ENCODE data around the gene UBE3B.

UBE3B gene

DNA sequence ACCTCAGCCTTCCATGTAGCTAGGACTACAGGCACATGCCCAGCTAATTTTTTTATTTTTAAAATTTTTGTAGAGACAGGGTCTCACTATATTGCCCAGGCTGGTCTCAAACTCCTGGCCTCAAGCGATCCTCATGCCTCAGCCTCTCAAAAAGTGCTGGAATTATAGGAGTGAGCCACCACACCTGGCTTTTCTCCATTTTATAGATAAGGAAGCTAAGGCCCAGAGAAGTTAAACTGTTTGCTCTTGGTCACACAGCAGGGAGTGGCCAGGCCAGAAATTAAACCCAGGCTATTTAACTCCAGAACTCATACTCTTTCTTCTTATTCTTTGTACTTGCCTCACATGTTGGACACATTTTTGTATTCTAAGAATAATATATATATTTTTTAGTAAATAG lies 16.5 kb downstream of the UBE3B start:
- Mint-ChIP-seq H3K9me3 (no peaks in the 10 kb centered on the region), H3K36me3 (peaks cover 71% of the 10 kb centered on the region), H3K4me3 (no peak overlapping the region), H3K27me3 (no peaks in the 10 kb centered on the region), H3K27ac (no peak overlapping the region), H3K4me1 (no peaks in the 10 kb centered on the region)
- ATAC-seq: no peak

DNA sequence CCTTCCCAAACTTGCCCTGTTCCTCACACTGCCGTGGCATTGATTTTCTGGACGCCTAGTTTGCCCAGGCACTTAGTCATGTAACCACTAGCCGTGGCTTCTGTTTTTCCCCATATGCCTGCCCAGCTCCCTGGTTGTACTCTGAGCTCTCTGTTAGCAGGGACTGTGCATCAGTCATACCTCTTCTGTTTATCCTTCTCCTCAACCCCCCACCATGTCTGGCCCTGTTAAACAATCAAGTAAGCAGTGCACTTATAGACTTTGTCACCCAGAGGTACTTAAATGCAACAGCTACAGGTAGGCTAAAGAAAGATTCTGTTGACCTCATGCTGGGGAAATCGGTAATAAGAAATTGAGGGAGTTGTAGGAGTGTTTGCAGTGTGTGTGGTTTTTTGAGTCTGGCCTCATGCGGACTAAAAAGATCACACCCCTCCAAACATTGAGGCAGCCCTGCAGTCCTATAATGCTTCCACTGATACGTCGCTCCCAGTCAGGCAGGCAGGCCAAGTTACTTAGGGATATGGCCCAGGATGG lies 17.0 kb downstream of the UBE3B start:
- Mint-ChIP-seq H3K27ac (no peak overlapping the region), H3K27me3 (no peaks in the 10 kb centered on the region), H3K9me3 (no peaks in the 10 kb centered on the region), H3K4me1 (no peaks in the 10 kb centered on the region), H3K36me3 (peaks cover 71% of the 10 kb centered on the region), H3K4me3 (no peak overlapping the region)
- ATAC-seq: no peak

DNA sequence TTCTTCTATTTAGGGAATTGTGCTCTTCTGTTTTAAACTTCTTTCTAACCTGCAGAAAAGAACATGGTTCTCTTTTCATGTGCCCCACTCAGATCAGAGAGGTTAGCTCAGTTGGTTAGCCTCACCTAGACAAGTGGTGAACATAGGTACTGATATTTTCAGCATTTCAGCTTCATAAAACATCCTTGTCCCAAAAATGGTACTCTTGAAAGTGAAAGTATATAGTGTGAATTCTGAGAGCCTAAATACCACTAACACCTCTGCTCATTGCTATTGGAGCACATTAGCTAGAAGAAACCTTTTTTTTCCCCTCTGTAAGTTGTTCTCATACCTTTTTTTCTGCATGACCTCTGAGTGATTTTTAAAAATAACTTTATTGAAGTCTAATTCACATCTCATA lies 17.6 kb downstream of the UBE3B start:
- H3K9me3 Mint-ChIP-seq: no peaks in the 10 kb centered on the region
- H3K27me3 Mint-ChIP-seq: no peaks in the 10 kb centered on the region
- no peak for ATAC-seq
- H3K27ac Mint-ChIP-seq: no peak overlapping the region
- peaks cover 73% of the 10 kb centered on the region for H3K36me3 Mint-ChIP-seq
- H3K4me3 Mint-ChIP-seq: no peak overlapping the region
- no peaks in the 10 kb centered on the region for H3K4me1 Mint-ChIP-seq

DNA sequence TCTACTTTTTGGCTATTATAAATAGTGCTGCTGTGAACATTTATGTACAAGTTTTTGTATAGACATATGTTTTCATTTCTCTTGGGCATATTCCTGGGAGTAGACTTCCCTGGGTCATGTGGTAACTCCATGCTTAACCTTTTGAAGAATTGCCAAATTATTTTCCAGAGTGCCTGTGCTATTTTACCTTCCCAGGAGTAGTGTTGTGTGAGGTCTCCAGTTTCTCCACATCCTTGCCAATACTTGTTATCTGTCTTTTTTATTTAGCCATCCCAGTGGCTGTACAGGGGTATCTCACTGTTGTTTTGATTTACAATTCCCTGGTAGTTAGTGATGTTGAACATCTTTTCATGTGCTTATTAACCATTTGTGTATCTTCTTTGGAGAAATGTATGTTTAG lies 18.9 kb downstream of the UBE3B start:
- no peaks in the 10 kb centered on the region for H3K4me1 Mint-ChIP-seq
- H3K27ac Mint-ChIP-seq: no peak overlapping the region
- H3K27me3 Mint-ChIP-seq: no peaks in the 10 kb centered on the region
- H3K4me3 Mint-ChIP-seq: no peak overlapping the region
- H3K9me3 Mint-ChIP-seq: no peaks in the 10 kb centered on the region
- no peak for ATAC-seq
- H3K36me3 Mint-ChIP-seq: peaks cover 80% of the 10 kb centered on the region

DNA sequence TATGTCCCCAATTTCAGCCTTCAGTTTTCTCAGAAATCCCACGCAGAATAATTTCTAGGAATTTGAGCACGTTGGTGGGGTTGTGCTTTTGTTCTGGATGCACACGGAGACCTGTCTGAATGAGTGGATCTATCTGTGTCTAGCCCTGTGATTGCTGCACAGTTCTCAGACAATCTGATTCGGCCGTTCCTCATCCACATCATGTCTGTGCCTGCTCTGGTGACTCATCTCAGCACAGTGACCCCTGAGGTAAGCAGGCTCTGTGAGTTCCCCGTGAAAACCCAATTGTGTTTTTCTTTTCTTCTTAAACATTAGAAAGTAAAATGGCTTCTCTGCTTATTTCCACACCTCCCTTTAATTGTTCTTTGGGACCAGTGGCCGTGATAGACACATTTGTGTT lies 20.2 kb downstream of the UBE3B start:
- Mint-ChIP-seq H3K36me3 (peaks cover 87% of the 10 kb centered on the region), H3K4me3 (no peak overlapping the region), H3K27me3 (no peaks in the 10 kb centered on the region), H3K27ac (no peak overlapping the region), H3K9me3 (no peaks in the 10 kb centered on the region), H3K4me1 (no peaks in the 10 kb centered on the region)
- ATAC-seq: no peak

DNA sequence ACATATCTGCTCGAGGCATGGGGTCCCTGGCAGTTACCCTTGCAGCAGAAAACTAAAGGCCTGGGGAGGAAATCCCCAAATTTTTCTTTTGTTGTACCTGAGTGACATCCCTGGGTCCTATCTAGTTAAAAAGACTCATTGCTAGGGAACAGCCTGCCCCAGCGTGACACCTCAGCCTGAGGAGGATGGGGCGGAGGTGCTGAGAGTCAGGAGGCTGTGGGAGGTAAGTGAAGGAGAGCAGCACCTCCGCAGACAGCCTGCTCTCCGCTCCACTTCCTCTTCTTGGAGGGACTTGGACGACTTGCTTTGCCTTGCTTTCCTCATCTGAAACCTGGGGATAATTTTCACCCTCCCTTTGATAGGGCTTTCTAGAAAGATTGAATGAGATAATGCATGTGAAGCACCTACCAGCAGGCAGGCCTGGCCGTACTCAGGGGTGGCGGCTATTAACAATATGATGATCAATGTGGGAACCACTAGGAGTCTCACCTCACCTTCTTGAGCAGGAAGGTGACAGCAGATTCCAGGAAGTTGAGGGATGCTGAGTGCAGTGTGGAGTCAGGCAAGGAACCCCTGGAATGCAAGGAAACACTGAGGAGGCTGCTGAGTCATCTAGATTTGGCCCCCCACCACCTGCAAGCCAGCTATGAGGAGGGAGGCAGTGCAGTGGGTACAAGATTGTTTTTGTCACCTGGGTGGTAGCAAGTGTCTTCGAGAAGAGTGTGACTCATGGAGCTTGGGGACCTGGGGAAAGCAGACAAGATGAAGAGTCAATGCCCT lies 23.2 kb downstream of the UBE3B start:
- H3K36me3 Mint-ChIP-seq: peaks cover 91% of the 10 kb centered on the region

DNA sequence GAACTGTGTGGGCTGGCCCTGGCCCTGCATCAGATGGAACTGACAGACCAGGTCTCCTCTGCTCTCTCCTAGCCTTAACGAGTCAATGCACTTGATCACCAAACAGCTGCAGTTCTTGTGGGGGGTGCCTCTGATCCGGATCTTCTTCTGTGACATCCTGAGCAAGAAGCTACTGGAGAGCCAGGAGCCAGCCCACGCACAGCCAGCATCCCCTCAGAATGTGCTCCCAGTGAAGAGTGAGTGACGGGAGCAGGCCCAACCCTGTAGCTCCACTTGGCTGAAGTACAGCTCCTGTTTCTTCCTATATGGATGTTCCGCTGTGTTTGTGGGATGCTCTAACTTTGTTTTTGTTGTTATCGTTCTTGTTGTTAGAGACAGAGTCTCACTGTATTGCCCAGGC lies 23.9 kb downstream of the UBE3B start:
- Mint-ChIP-seq H3K36me3 (peaks cover 88% of the 10 kb centered on the region), H3K4me1 (no peaks in the 10 kb centered on the region), H3K9me3 (no peaks in the 10 kb centered on the region), H3K27ac (no peak overlapping the region), H3K4me3 (no peak overlapping the region), H3K27me3 (no peaks in the 10 kb centered on the region)
- ATAC-seq: no peak

More for the DNA sequence above, 23.2 kb downstream of the UBE3B start:
- H3K27me3 Mint-ChIP-seq: no peaks in the 10 kb centered on the region
- H3K9me3 Mint-ChIP-seq: no peaks in the 10 kb centered on the region
- no peak overlapping the region for H3K4me3 Mint-ChIP-seq
- no peak overlapping the region for H3K27ac Mint-ChIP-seq
- ATAC-seq: no peak
- no peaks in the 10 kb centered on the region for H3K4me1 Mint-ChIP-seq

DNA sequence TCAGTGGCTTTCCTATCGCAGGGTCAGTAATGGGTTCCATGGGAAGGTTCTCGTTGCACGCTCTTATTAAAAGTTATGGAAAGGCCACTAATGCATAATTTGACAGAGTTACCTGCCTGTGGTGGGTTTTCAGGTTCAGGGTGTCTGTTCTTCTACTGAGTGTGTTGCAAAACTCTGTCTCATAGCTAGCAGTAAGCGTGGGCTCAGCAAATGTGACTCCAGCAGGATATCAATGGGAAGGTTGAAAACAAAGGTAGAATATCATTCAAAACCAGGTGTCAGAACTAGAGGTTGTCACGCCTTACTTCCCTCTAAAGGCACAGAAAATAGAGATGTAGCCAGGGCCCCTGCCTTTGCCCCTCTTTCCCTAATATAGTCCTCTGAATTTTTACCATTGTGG lies 24.9 kb downstream of the UBE3B start:
- Mint-ChIP-seq H3K36me3 (peaks cover 81% of the 10 kb centered on the region), H3K4me3 (no peak overlapping the region), H3K9me3 (no peaks in the 10 kb centered on the region), H3K27me3 (no peaks in the 10 kb centered on the region), H3K4me1 (no peaks in the 10 kb centered on the region), H3K27ac (no peak overlapping the region)
- no peak for ATAC-seq

DNA sequence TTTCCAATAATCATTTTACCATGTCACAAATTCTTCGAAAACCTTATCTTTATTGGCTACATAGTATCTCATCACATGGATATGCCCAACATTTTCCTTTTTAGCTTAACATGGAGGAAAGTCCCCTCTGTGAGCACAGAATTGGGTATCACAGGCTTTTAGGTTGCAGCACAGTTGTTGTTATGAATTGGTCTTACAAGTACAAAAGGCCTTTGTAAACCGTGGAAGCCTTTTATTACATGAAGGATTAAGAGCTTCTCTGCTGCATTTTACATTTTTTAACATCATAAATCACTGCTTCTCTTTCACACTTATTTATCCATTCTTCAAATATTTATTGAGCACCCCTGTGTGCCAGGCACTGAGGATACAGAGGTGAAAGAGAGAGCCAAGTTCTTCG lies 26.2 kb downstream of the UBE3B start:
- no peaks in the 10 kb centered on the region for H3K27me3 Mint-ChIP-seq
- H3K4me3 Mint-ChIP-seq: no peak overlapping the region

DNA sequence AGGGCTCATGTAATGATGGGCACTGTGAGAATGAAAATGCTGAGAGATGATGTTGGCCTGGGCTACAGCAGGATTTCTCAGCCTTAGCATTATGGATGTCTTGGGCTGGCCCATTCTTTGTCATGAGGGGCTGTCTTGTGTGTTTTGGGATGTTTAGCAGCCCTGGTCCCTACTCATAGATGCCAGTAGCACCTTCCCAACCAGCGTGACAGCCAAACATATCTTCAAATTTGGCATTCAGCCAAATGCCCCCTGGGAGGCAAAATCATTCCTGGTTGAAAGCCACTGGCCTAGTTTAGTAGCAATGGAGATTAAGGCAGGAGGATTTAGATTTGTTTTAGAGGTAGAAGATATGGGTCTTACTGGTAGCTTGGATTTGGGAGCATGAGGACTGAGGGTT lies 26.6 kb downstream of the UBE3B start:
- ATAC-seq: no peak
- peak overlapping the region; percentile 17 for H3K27ac Mint-ChIP-seq
- no peaks in the 10 kb centered on the region for H3K27me3 Mint-ChIP-seq
- peaks cover 76% of the 10 kb centered on the region for H3K36me3 Mint-ChIP-seq
- H3K4me3 Mint-ChIP-seq: no peak overlapping the region
- no peaks in the 10 kb centered on the region for H3K9me3 Mint-ChIP-seq
- H3K4me1 Mint-ChIP-seq: no peaks in the 10 kb centered on the region

More for the DNA sequence above, 26.2 kb downstream of the UBE3B start:
- no peak overlapping the region for H3K27ac Mint-ChIP-seq
- peaks cover 80% of the 10 kb centered on the region for H3K36me3 Mint-ChIP-seq
- no peaks in the 10 kb centered on the region for H3K4me1 Mint-ChIP-seq
- no peak for ATAC-seq
- no peaks in the 10 kb centered on the region for H3K9me3 Mint-ChIP-seq

DNA sequence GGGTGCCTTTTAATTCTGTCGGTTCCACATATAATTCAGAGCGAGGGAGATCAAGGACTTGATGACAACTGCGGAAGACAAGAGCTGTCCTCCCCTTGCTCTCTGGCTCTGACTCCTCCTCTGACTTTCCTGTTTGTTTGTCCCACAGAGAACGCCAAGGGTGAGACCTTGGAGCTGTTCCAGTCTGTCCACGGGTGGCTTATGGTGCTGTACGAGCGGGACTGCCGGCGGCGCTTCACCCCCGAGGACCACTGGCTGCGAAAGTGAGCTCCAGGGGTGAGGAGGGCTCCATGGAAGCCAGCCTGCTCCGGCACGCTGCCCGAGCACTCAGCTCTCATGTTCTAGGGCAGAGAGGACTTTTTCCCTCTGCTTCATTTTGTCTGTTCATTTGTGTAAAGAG lies 32.8 kb downstream of the UBE3B start:
- no peaks in the 10 kb centered on the region for H3K9me3 Mint-ChIP-seq
- H3K4me1 Mint-ChIP-seq: no peaks in the 10 kb centered on the region
- no peak overlapping the region for H3K27ac Mint-ChIP-seq
- H3K27me3 Mint-ChIP-seq: no peaks in the 10 kb centered on the region
- H3K36me3 Mint-ChIP-seq: peaks cover 77% of the 10 kb centered on the region
- no peak for ATAC-seq
- H3K4me3 Mint-ChIP-seq: no peak overlapping the region

DNA sequence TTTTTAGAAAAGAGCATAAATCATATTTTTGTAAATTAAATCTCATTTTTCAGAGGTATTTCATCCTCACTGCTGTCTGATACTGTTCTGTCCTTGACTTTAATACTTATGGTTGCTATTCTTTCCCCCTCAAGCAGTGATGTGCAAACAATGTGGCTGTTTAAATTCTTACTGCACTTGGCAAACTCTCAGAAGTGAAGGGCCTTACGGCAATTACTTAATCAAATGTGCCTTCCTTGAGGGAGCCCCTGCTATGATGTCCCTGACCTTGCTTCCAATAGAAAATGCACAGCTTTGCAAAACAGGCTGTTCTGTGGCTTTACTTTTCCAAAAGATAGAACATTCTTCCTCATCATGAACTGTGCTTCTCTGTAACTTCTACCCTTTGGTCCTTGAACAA lies 35.2 kb downstream of the UBE3B start:
- Mint-ChIP-seq H3K4me3 (no peak overlapping the region), H3K9me3 (no peaks in the 10 kb centered on the region), H3K36me3 (peaks cover 78% of the 10 kb centered on the region), H3K27me3 (no peaks in the 10 kb centered on the region), H3K27ac (no peak overlapping the region), H3K4me1 (no peaks in the 10 kb centered on the region)
- no peak for ATAC-seq

DNA sequence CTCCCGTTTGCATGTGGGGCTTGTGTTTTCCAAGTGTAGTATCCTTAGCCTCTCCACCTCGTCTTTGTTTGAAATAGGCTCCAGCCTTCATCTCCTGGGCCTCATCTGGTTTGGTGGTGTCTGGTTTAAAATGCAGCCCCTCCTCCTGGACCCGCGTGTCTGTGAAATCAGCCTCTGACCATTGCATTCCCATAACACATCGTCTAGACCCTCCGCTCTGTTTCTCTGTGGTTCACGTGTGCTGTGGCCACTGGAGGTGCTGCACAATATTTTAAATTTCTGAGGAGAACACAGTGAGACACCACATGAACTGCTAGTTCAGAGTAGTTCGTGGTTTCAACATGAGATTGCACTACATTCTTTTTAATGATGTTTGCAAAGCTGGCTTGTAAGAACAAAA lies 35.6 kb downstream of the UBE3B start:
- H3K9me3 Mint-ChIP-seq: no peaks in the 10 kb centered on the region
- no peak overlapping the region for H3K27ac Mint-ChIP-seq
- peaks cover 78% of the 10 kb centered on the region for H3K36me3 Mint-ChIP-seq
- no peak overlapping the region for H3K4me3 Mint-ChIP-seq
- no peaks in the 10 kb centered on the region for H3K27me3 Mint-ChIP-seq
- no peaks in the 10 kb centered on the region for H3K4me1 Mint-ChIP-seq
- no peak for ATAC-seq

DNA sequence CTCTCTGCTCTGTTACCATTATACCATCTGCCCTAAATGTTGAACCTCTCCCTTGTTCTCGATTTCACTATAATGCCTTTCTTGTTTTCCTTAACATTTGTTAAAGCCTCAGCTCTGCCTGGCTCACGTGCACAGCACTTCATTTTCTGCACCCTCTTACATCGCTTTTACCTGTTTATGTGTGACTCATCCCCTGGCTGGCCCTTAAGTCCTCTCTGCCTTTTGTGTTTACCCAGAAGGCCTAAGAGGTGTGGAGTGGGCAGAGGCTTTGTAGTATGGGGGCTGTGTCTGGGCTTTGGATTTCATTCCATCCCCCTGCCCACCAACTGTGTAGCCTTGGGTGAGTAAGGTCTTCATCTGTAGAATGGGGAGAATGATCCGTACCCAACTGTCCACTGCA lies 36.5 kb downstream of the UBE3B start:
- H3K36me3 Mint-ChIP-seq: peaks cover 81% of the 10 kb centered on the region
- no peak for ATAC-seq
- H3K9me3 Mint-ChIP-seq: no peaks in the 10 kb centered on the region
- H3K4me1 Mint-ChIP-seq: no peaks in the 10 kb centered on the region
- H3K4me3 Mint-ChIP-seq: no peak overlapping the region
- H3K27me3 Mint-ChIP-seq: no peaks in the 10 kb centered on the region
- H3K27ac Mint-ChIP-seq: no peak overlapping the region

DNA sequence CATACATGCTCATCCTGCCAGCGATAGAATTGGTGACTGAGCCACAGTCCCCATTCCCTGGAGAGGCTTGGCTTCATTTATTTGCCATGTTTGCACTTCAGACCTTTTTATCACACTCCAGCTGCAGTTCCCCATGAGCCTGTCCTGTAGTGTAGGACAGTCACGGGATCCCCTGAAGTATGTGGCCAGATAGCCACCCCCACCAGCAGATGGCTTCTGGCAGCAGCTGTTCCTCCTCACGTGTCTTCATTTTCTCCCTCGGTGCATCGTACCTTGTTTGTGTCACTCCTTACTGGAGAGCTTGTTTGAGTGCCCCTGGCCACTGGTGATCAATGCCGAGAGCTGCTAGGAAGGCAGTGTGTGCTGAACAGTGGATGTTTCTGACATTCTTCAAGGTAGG lies 40.2 kb downstream of the UBE3B start:
- Mint-ChIP-seq H3K4me1 (no peaks in the 10 kb centered on the region), H3K9me3 (no peaks in the 10 kb centered on the region), H3K36me3 (peaks cover 77% of the 10 kb centered on the region), H3K27me3 (no peaks in the 10 kb centered on the region), H3K27ac (no peak overlapping the region), H3K4me3 (no peak overlapping the region)
- ATAC-seq: no peak

DNA sequence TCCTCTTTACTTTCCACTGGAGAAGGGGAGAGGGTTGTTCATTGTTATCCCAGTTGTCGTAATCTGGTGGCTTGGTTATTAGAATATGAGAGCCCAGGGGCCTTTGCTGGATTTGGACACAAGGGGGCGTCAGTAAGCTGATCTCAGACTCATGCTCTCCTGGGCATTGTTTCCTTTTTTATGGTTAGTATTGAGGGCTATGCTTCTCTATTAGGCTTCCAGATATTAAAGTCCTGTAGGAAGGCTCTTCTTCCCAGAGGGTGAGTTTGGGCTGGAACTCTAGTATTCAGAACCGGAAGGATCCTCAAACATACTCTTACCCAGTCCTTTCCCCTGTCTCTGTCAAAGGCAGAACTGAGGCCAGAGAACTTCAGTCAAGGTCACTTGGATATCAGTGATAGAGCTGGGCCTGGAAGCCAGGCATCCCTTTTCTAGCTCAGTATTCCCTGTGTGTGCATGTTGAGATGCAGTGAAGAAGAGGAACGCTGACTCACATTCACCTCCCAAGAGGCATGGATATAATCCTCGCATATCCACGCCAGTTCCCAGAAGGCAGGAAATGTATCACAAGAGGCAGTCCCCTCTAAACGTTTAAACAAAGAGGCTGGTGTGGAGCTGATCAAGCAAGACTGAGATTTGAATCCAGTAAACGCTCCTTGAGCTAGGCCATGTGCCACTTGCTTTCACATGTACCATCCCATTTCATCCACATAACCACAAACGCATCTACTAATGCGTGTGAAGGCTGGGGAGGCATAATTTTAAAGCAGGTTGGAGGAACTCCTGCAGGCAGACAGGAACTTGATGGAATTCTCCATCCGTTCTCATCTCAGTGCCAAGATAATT lies 41.6 kb downstream of the UBE3B start:
- Mint-ChIP-seq H3K9me3 (no peaks in the 10 kb centered on the region), H3K27ac (no peak overlapping the region), H3K27me3 (no peaks in the 10 kb centered on the region), H3K36me3 (peaks cover 77% of the 10 kb centered on the region), H3K4me1 (no peaks in the 10 kb centered on the region), H3K4me3 (no peak overlapping the region)
- ATAC-seq: peak; percentile 56
